HepG2 (cell line): Measurements from ENCODE around the gene AMER3. TPM values are rescaled to one million over a fixed set of nuclear protein-coding genes. Genes with fewer than 3 reads are reported as not detected.
A peak's percentile ranks its signal among the peaks of the same experiment; 100 is the strongest.

Experiments
- ATAC-seq: fragments of 200-7000 bp; cut with Tn5 transposase; 3 replicates; pipeline ENCODE4 v1.9.1; 2020; ENCODE audit warnings: mild to moderate bottlenecking, moderate library complexity
- BruUV-seq: library from RNA; stranded (reverse); fragments of 400-500 nt; replicated peaks from 2 replicates; lab custom pipeline; 2021; lab: Mats Ljungman, UMichigan
- CTCF ChIA-PET: fragments of 300-600 bp; formaldehyde crosslinking; extraction: SDS; loops from one replicate; lab custom pipeline; 2021; ENCODE audit warnings: low total read pairs, inconsistent platforms, low intra/inter-chr PET ratio; lab: Yijun Ruan, JAX
- POLR2A ChIA-PET: fragments of 350-600 bp; sonication (Branson Sonifier 250); formaldehyde crosslinking; loops from one replicate; lab custom pipeline; 2020; ENCODE audit warnings: antibody characterized with exemption, inconsistent platforms; lab: Yijun Ruan, JAX
- DNase-seq: peaks from one replicate; pipeline ENCODE4 v3.0.0-alpha.2; 2015; ENCODE audit warnings: low spot score
- FAIRE-seq: peaks from 3 replicates; lab custom pipeline; 2011; peaks lifted over from hg19 to GRCh38; lab: Jason Lieb, UNC
- H2AFZ ChIP-seq: one replicate; pipeline ENCODE4 v1.6.1; 2011; ENCODE audit warnings: low read length, inconsistent platforms
- H3K27ac ChIP-seq: fragments of 300-600 bp; 3 replicates; pipeline ENCODE4 v1.8.0; 2011; ENCODE audit warnings: mixed run types, mild to moderate bottlenecking, mixed read lengths, low read length, inconsistent platforms; ENCODE audit not compliant: insufficient read depth; ENCODE audit errors: extremely low read length
- H3K27me3 ChIP-seq, 2 experiments: fragments of 200-600 bp in 1 of 2; 2 replicates in 1 of 2; 3 replicates in 1 of 2; pipeline versions ENCODE4 v1.6.0 to v1.8.0; 2011; ENCODE audit warnings: low read length in 2 of 2, mild to moderate bottlenecking in 2 of 2, moderate library complexity in 2 of 2, inconsistent platforms in 1 of 2; ENCODE audit not compliant: insufficient read depth in 2 of 2, control insufficient read depth in 1 of 2
- H3K36me3 ChIP-seq, 2 experiments: fragments of 200-600 bp in 1 of 2; replicated peaks in 1 of 2; 2 replicates in 1 of 2; 3 replicates in 1 of 2; pipeline versions ENCODE4 v1.5.1 to v1.8.0; 2011; ENCODE audit warnings: low read length in 2 of 2, inconsistent platforms in 1 of 2; ENCODE audit not compliant: insufficient read depth in 2 of 2, control insufficient read depth in 1 of 2
- H3K4me1 ChIP-seq: 2 replicates; pipeline ENCODE4 v1.5.1; 2012; ENCODE audit warnings: low read length, inconsistent platforms; ENCODE audit not compliant: insufficient read depth
- H3K4me2 ChIP-seq: 2 replicates; pipeline ENCODE4 v1.6.0; 2011; ENCODE audit warnings: low read depth, low read length, inconsistent platforms
- H3K4me3 ChIP-seq, 3 experiments: fragments of 200-600 bp in 1 of 3; sonication (generic), shearing (Covaris generic) in 1 of 3; replicated peaks in 1 of 3; 2 replicates each; pipeline ENCODE4 v1.5.1; 2011 to 2016; ENCODE audit warnings: low read length in 3 of 3, inconsistent platforms in 2 of 3, low read depth in 2 of 3, mild to moderate bottlenecking in 2 of 3, control low read depth in 1 of 3, mixed read lengths in 1 of 3; ENCODE audit not compliant: insufficient read depth in 1 of 3
- H3K79me2 ChIP-seq: one replicate; pipeline ENCODE4 v1.6.1; 2011; ENCODE audit warnings: low read length, inconsistent platforms; ENCODE audit not compliant: insufficient read depth
- H3K9ac ChIP-seq: 2 replicates; pipeline ENCODE4 v1.6.0; 2011; ENCODE audit warnings: mild to moderate bottlenecking, low read depth, low read length, inconsistent platforms; ENCODE audit not compliant: insufficient read depth
- H3K9me3 ChIP-seq: 2 replicates; pipeline ENCODE4 v1.5.1; 2012; ENCODE audit warnings: mild to moderate bottlenecking, low read length
- H4K20me1 ChIP-seq: 2 replicates; pipeline ENCODE4 v1.6.0; 2011; ENCODE audit warnings: inconsistent platforms, mild to moderate bottlenecking, low read length, moderate library complexity; ENCODE audit not compliant: insufficient read depth
- CREM ChIP-seq, 2 experiments: sonication (generic) in 1 of 2; formaldehyde crosslinking in 1 of 2; IDR thresholded peaks; 2 replicates each; pipeline versions ENCODE4 v1.4.0 to v1.6.1; 2016 to 2020; ENCODE audit warnings: antibody characterized with exemption in 1 of 2, mild to moderate bottlenecking in 1 of 2, missing genetic modification reagents in 1 of 2
- DNMT3B ChIP-seq: conservative IDR thresholded peaks from 2 replicates; pipeline ENCODE4 v1.6.1; 2016; ENCODE audit warnings: missing biosample characterization, control low read depth
- EED ChIP-seq: sonication (generic); formaldehyde crosslinking; IDR thresholded peaks from 2 replicates; pipeline ENCODE4 v1.5.0; 2020; ENCODE audit warnings: mild to moderate bottlenecking, missing genetic modification reagents
- JUNB ChIP-seq: sonication (generic); formaldehyde crosslinking; IDR thresholded peaks from 2 replicates; pipeline ENCODE4 v1.8.0; 2022; ENCODE audit warnings: missing genetic modification reagents, mild to moderate bottlenecking, borderline replicate concordance
- POLR2G ChIP-seq: fragments of 200-400 bp; formaldehyde crosslinking; IDR thresholded peaks from 2 replicates; pipeline ENCODE4 v1.6.1; 2018; ENCODE audit warnings: mild to moderate bottlenecking, low read depth, low read length, moderate library complexity
- RARG ChIP-seq: sonication (generic); formaldehyde crosslinking; IDR thresholded peaks from 2 replicates; pipeline ENCODE4 v1.4.0; 2020; ENCODE audit warnings: low read depth, mild to moderate bottlenecking, missing genetic modification reagents
- SCMH1 ChIP-seq: sonication (generic); formaldehyde crosslinking; IDR thresholded peaks from 2 replicates; pipeline ENCODE4 v1.9.0; 2021; ENCODE audit warnings: missing genetic modification reagents, mild to moderate bottlenecking, borderline replicate concordance
- WGBS: methylation state at CpG from one replicate; pipeline ENCODE4 v1.1.6; 2017; ENCODE audit warnings: low lambda C conversion rate; 5-methylcytosine and 5-hydroxymethylcytosine counted together
- in situ Hi-C: cut with HindIII; loops from 2 replicates; pipeline ENCODE4 v1.10.0; 2017; ENCODE audit warnings: low pct_unique_long_range_greater_than_20kb; ENCODE audit not compliant: extremely low pct_ligation_motif_present
- intact Hi-C: fragments of 100-400 bp; cut with micrococcal nuclease; formaldehyde crosslinking; loops from one replicate; pipeline ENCODE4 v1.10.0; 2022; ENCODE audit not compliant: unreplicated experiment
- polyA plus RNA-seq, 8 experiments: library from polyadenylated mRNA; depleted of rRNA in 3 of 8; stranded (reverse) in 7 of 8; unstranded in 1 of 8; fragments of >200 nt; fragmentation: Illumina TruSeq in 4 of 8; extraction: Trizol in 4 of 8; gene quantifications; 2 replicates each; pipeline versions ENCODE4 v1.2.1 to v1.2.3, GENCODE V29; 2011 to 2016; ENCODE audit warnings: low read depth in 4 of 8, missing spikeins in 1 of 8, mixed read lengths in 1 of 8; ENCODE audit not compliant: insufficient read depth in 1 of 8
- total RNA-seq, 5 experiments: library from RNA; depleted of rRNA; stranded (reverse); fragments of >200 nt; fragmentation: Illumina TruSeq; extraction: Trizol; gene quantifications; 2 replicates each; pipeline ENCODE4 v1.2.3, GENCODE V29; 2016; ENCODE audit warnings: low read depth in 1 of 5
- TF ChIP-seq, protein P1 (sequence below): sonication (generic); formaldehyde crosslinking; IDR thresholded peaks from one replicate; pipeline ENCODE4 v1.5.1; 2020; ENCODE audit warnings: mild to moderate bottlenecking, missing genetic modification reagents; ENCODE audit errors: not compliant biosample characterization
- TF ChIP-seq, protein P2 (sequence below): fragments of 450-650 bp; IDR thresholded peaks from 2 replicates; pipeline ENCODE4 v1.6.1; 2016

AMER3 gene
- total and polyA plus RNA-seq, 2 of the 13 experiments (the other 11 are each of a cell fraction or from before 2014, with no cell fraction given) = not detected

DNA sequence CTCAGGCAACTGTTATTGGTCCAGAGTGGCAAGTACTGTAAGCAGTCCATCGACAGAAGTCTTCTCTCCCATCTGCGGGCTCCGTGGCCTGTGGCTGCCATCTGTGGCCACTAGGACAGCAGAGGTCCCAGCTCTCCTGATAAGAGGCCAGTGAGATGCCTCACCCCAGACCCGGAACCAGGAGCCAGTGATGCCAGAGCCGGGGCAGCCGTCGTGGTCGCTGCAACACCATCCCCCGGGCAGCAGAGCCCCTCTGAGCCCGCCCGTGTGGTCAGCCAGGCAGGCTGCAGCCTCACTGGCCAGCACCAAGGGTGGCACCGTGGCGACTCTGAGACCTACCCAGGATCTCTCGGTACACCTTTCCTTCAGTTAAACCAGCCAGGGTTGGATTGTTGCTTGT lies 17.7 kb upstream of the AMER3 start:
- Histone ChIP-seq H3K27ac (no peak overlapping the region), H2AFZ (no peak overlapping the region), H4K20me1 (no peaks in the 10 kb centered on the region), H3K4me3 (no peak overlapping the region), H3K36me3 (no peaks in the 10 kb centered on the region), H3K79me2 (no peaks in the 10 kb centered on the region), H3K4me1 (no peaks in the 10 kb centered on the region), H3K9me3 (no peaks in the 10 kb centered on the region), H3K27me3 (peaks cover 0 to 2% of the 10 kb centered on the region in 2 experiments; a peak in 2 of 5 replicates), H3K9ac (no peak overlapping the region), H3K4me2 (no peak overlapping the region)
- BruUV-seq = no TSS peak
- no peak for FAIRE-seq
- ATAC-seq = peak; percentile 47; the same call in 2 of the 3 replicates
- POLR2A ChIA-PET = no interaction called here
- no peak for DNase-seq
- CTCF ChIA-PET = no interaction called here
- WGBS = 75% methylated on average over 14 of the region's 14 CpGs
- TF ChIP-seq SCMH1 (CRISPR knock-in tag) (no peak), EED (no peak)
- in situ Hi-C loops (no loop called here), intact Hi-C loops (no loop called here)

DNA sequence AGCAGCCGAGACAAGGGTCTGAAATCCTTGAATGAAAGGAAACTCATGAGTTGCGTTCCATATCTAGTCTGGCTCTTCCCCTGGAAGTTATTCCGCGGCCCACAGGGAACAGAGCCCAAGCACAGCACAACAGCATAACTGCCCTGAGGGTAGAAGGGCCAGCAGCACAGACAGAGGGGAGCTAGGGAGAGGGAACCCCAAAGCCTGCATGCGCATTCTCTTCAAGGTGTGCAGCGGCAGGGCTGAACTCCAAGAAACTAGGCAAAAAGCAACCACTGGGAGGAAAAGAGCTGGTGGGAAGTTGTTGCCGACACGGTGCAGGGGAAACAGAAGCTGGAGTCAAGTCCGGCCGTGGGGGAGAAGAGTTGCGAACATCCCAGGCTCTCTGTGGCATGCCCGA lies 14.7 kb upstream of the AMER3 start:
- POLR2A ChIA-PET = no interaction called here
- CTCF ChIA-PET = no interaction called here
- no peak overlapping the region for H3K27ac ChIP-seq
- BruUV-seq = no TSS peak
- no peak overlapping the region for H3K9ac ChIP-seq
- in situ Hi-C loops (no loop called here), intact Hi-C loops (no loop called here)
- ATAC-seq (no peak), DNase-seq (no peak), FAIRE-seq (no peak)
- peaks cover 21% of the 10 kb centered on the region for H3K4me1 ChIP-seq
- H2AFZ ChIP-seq = no peak overlapping the region
- no peaks in the 10 kb centered on the region for H3K36me3 ChIP-seq
- no peak overlapping the region for H3K4me2 ChIP-seq
- no peaks in the 10 kb centered on the region for H3K9me3 ChIP-seq
- H3K27me3 ChIP-seq = peaks cover 0 to 2% of the 10 kb centered on the region in 2 experiments; a peak in 2 of 5 replicates
- H4K20me1 ChIP-seq = no peaks in the 10 kb centered on the region
- no peaks in the 10 kb centered on the region for H3K79me2 ChIP-seq
- WGBS = 60% methylated on average over 12 of the region's 12 CpGs
- H3K4me3 ChIP-seq = no peak overlapping the region
- TF ChIP-seq RARG (CRISPR knock-in tag) = no peak
- TF ChIP-seq, protein P1, sequence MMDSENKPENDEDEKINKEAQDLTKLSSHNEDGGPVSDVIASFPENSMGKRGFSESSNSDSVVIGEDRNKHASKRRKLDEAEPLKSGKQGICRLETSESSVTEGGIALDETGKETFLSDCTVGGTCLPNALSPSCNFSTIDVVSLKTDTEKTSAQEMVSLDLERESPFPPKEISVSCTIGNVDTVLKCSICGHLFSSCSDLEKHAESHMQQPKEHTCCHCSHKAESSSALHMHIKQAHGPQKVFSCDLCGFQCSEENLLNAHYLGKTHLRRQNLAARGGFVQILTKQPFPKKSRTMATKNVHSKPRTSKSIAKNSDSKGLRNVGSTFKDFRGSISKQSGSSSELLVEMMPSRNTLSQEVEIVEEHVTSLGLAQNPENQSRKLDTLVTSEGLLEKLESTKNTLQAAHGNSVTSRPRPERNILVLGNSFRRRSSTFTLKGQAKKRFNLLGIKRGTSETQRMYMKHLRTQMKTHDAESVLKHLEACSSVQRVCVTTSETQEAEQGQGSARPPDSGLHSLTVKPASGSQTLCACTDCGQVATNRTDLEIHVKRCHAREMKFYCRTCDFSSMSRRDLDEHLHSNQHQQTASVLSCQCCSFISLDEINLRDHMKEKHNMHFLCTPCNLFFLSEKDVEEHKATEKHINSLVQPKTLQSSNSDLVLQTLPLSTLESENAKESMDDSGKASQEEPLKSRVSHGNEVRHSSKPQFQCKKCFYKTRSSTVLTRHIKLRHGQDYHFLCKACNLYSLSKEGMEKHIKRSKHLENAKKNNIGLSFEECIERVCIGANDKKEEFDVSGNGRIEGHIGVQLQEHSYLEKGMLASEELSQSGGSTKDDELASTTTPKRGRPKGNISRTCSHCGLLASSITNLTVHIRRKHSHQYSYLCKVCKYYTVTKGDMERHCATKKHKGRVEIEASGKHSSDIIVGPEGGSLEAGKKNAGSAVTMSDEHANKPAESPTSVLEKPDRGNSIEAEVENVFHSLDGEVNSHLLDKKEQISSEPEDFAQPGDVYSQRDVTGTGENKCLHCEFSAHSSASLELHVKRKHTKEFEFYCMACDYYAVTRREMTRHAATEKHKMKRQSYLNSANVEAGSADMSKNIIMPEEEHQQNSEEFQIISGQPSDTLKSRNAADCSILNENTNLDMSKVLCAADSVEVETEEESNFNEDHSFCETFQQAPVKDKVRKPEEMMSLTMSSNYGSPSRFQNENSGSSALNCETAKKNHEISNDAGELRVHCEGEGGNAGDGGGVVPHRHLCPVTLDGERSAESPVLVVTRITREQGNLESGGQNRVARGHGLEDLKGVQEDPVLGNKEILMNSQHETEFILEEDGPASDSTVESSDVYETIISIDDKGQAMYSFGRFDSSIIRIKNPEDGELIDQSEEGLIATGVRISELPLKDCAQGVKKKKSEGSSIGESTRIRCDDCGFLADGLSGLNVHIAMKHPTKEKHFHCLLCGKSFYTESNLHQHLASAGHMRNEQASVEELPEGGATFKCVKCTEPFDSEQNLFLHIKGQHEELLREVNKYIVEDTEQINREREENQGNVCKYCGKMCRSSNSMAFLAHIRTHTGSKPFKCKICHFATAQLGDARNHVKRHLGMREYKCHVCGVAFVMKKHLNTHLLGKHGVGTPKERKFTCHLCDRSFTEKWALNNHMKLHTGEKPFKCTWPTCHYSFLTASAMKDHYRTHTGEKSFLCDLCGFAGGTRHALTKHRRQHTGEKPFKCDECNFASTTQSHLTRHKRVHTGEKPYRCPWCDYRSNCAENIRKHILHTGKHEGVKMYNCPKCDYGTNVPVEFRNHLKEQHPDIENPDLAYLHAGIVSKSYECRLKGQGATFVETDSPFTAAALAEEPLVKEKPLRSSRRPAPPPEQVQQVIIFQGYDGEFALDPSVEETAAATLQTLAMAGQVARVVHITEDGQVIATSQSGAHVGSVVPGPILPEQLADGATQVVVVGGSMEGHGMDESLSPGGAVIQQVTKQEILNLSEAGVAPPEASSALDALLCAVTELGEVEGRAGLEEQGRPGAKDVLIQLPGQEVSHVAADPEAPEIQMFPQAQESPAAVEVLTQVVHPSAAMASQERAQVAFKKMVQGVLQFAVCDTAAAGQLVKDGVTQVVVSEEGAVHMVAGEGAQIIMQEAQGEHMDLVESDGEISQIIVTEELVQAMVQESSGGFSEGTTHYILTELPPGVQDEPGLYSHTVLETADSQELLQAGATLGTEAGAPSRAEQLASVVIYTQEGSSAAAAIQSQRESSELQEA = no peak
- no peak for TF ChIP-seq CREM (IDR thresholded peaks at IDR 0.05)
- TF ChIP-seq CREM (CRISPR knock-in tag; IDR thresholded peaks at IDR 0.05) = no peak
- TF ChIP-seq POLR2G = no peak
- TF ChIP-seq, protein P2, sequence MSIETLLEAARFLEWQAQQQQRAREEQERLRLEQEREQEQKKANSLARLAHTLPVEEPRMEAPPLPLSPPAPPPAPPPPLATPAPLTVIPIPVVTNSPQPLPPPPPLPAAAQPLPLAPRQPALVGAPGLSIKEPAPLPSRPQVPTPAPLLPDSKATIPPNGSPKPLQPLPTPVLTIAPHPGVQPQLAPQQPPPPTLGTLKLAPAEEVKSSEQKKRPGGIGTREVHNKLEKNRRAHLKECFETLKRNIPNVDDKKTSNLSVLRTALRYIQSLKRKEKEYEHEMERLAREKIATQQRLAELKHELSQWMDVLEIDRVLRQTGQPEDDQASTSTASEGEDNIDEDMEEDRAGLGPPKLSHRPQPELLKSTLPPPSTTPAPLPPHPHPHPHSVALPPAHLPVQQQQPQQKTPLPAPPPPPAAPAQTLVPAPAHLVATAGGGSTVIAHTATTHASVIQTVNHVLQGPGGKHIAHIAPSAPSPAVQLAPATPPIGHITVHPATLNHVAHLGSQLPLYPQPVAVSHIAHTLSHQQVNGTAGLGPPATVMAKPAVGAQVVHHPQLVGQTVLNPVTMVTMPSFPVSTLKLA = no peak
- TF ChIP-seq JUNB (CRISPR knock-in tag) = no peak
- no peak for TF ChIP-seq DNMT3B (CRISPR knock-in tag)
